Peyer's patch (tissue), 4 donors: ENCODE measurements around the gene NAAA.

Experiments used
- CTCF ChIP-seq, 6 experiments: fragments of 450-650 bp in 4 of 6; fragments of 200-600 bp in 2 of 6; sonication (generic) in 1 of 6; IDR thresholded peaks; one replicate each; pipeline ENCODE4 v1.5.1; 2017 to 2019; ENCODE audit warnings: antibody characterized with exemption in 6 of 6, mild to moderate bottlenecking in 3 of 6, moderate library complexity in 1 of 6
- POLR2A ChIP-seq, 2 donors: fragments of 450-650 bp; IDR thresholded peaks; one replicate each; pipeline ENCODE4 v1.5.1; 2017; ENCODE audit warnings: antibody characterized with exemption in 2 of 2, mild to moderate bottlenecking in 2 of 2, moderate library complexity in 2 of 2

GRCh38 chr4:75891611-75892010 is 49.2 kb downstream of the NAAA start:
- TF ChIP-seq CTCF (IDR thresholded peaks at IDR 0.05), result no peak
- no peak for TF ChIP-seq POLR2A (IDR thresholded peaks at IDR 0.05)
